Measurements from ENCODE around the gene TBC1D16. TPM values are rescaled to one million over a fixed set of nuclear protein-coding genes. Genes with fewer than 3 reads are reported as not detected.
A peak's percentile ranks its signal among the peaks of the same experiment; 100 is the strongest.
"Not testable (repeated sequence)": the region's sequence is repeated elsewhere in the genome, so short reads cannot be mapped to it uniquely, and the experiment has no call there.

Gene TBC1D16
- total RNA-seq, 1 donor from 2014 or later: 38.4 TPM

DNA sequence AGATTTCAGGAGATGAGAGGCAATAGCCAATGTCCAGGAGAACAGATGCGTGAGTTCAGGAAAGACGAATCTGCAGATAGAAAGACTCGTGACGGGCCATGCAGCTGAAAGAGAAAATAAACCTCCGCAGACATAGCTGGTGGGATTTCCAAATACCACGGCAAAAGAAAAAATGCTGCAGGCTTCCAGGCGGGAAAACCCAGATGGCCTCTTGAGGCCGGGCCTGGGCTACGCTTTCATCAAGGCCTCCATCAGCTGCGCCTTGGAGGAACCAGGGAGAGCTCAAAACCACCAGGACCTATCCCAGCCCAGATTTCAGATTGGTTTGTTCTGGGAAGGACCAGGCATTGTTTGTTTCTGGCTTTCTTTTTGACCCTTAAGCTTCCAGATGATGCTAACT is 17.4 kb upstream of the TBC1D16 start:
- DNase-seq (ENCODE audit: low spot score): peak; percentile 38

GRCh38 chr17:80051681-80052080 is 16.0 kb upstream of the TBC1D16 start:
- DNase-seq (ENCODE audit: low spot score): no peak

DNA sequence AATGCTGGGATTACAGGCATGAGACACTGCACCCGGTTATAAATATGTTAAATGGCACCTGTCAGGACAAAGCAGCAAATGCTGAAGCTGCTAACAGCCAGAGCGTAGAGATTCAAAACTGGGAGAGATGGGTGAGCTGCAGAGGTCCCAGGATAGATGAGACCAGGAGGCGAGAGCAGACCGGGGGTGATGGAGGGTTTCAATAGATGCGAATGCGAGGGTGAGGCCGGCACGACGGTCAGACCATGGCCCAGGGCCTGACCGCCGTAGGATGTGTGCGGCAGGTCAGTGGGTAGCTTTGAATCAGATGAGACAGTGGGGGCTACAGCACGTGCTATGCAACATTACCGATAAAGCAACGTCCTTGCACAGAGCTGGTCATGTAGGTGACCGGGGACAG is 15.0 kb upstream of the TBC1D16 start:
- no peak for DNase-seq (ENCODE audit: low spot score)

DNA sequence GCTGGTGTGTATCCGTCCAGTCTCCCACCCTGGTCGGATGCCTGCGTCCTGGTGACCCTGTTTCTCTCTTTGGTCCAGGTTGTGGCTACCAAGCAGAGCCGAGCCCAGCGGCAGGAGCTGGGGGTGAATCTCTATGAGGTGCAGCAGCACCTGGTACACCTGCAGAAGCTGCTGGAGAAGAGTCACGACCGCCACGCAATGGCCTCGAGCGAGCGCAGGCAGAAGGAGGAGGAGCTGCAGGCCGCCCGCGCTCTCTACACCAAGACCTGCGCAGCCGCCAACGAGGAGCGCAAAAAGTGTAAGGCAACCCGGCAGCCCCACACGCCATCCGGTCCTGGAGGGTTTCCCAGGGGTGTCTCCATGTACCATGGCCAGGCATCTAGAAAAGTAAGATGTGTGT is 14.3 kb upstream of the TBC1D16 start:
- DNase-seq (ENCODE audit: low spot score): no peak

GRCh38 chr17:80047176-80047575 is 11.5 kb upstream of the TBC1D16 start:
- no peak for DNase-seq (ENCODE audit: low spot score)

DNA sequence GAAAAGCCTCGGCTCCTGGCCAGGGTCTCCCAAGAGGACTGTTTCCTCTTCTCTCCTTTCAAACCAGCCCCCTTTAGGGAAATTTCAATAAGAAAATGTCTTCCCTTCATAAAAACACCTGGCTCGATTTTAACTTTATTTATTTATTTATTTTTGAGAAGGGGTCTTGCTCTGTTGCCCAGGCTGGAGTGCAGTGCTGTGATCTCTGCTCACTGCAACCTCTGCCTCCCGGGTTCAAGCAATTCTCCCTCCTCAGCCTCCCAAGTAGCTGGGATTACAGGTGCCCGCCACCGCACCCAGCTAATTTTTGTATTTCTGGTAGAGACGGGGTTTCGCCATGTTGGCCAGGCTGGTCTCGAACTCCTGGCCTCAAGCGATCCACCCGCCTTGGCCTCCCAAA is 11.0 kb upstream of the TBC1D16 start:
- DNase-seq (ENCODE audit: low spot score): not testable (repeated sequence)

- peak; percentile 65 for DNase-seq (ENCODE audit: low spot score)
These were observed 10.0 kb upstream of the TBC1D16 start for GRCh38 chr17:80045703-80046102.

- DNase-seq (ENCODE audit: low spot score): no peak
These were observed 8.3 kb upstream of the TBC1D16 start for GRCh38 chr17:80043963-80044362.

DNA sequence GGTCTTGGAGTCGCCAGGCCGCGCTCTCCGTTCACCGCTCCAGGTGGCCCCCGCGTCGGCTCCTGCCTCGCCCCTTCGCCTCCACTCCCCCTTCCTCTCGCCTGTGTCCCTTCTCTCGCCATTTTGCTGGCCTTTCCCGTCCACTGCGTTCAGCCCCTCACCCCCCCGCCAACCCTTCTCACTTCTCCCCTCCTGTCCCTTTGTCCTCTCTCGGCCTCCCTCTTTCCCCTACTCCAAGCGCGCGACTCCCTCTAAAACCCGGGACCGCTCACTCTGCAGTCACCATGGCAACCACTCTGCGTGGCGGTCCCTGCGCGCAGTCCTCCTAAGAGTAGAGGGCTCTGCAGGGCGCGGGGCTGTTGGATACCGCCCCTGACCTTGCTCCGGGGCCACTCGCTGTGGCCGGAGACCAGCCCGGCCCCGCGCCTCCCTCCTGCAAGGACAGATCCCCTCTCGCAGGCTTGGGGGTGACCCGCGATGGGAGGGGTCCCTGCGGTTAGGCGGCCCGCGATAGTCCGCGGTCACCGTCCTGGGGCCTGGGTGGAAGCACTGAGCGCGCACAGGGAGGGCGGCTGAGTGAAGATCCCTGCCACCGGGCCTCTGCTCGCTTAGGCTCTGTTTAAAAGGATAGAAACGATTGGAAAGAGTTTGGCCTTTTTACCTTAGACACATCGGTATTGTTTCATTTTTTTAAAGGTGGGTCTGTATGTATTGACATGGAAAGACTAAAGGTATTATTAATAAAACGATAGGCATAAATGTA is 1.2 kb upstream of the TBC1D16 start:
- DNase-seq (ENCODE audit: low spot score): no peak

GRCh38 chr17:80035937-80036714 is 454 bp upstream of the TBC1D16 start, which contains the start of gene CCDC40:
Gene CCDC40, plus strand, starts transcription at chr17:80036642. Its CDS starts 21 bp downstream, at chr17:80036663.
- peak; percentile 79 for DNase-seq (ENCODE audit: low spot score)

DNA sequence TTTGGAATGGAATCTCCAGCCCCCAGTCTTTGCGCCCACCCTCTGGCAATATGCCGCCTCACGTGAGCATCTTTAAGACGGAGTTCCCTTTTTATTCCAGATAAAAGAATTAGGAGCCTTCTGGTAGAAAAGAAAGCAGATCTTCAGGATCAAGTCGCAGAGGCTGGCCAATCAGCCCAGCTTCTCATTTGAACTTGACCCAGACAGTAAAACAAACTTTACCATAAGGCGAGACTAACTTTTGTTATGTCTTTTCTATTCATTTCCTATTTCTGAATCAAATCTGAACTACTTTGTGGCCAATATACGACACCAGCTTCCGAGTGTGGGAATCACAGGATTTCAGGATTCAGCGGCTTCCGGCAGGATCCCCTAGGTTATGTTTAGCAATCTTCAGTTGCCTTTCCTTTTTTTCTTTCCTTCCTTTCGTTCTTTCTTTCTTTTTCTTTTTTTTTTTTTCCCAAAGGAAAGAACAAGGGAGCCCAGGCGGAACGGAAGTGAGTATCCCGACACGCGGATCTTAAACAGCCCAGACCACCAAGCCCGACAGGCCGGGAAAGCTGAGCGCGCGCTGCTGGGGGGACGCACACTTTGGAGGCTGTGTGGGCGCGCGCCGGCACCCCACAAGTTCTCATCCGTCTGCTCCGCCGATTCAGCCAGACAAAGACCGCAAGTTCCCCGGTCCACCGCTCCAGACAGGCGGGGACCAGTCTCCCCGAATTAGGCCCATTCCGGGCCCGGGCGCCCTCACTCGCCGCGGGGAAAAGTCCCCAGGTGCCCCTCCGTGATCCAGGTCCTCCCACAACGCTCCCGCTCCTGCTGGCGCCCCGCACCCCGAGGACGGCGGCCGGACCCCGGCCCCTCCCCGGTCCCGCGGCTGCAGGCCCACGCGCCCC is 633 bp downstream of the TBC1D16 start:
- DNase-seq (ENCODE audit: low spot score): no peak

DNA sequence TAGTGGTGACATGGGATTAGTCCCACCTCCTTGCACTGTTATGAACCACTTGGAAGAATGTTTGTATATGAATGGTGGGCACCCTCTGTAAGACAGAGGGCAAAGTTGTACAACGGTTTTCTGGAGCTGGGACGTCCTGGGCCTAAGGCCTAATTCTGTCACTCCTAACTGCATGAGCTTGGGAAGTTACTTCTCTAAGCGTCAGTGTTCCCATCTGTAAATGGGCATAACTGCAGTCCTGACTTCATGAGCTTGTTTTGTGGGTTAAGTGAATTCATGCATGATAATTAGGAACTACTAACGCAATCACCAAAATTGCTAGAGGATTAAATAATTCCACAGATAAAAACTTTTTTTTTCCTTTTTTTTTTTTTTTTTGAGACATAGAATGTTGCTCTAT is 1.8 kb downstream of the TBC1D16 start:
- no peak for DNase-seq (ENCODE audit: low spot score)

GRCh38 chr17:80032614-80033171 is 3.0 kb downstream of the TBC1D16 start:
- no peak for DNase-seq (ENCODE audit: low spot score)

DNA sequence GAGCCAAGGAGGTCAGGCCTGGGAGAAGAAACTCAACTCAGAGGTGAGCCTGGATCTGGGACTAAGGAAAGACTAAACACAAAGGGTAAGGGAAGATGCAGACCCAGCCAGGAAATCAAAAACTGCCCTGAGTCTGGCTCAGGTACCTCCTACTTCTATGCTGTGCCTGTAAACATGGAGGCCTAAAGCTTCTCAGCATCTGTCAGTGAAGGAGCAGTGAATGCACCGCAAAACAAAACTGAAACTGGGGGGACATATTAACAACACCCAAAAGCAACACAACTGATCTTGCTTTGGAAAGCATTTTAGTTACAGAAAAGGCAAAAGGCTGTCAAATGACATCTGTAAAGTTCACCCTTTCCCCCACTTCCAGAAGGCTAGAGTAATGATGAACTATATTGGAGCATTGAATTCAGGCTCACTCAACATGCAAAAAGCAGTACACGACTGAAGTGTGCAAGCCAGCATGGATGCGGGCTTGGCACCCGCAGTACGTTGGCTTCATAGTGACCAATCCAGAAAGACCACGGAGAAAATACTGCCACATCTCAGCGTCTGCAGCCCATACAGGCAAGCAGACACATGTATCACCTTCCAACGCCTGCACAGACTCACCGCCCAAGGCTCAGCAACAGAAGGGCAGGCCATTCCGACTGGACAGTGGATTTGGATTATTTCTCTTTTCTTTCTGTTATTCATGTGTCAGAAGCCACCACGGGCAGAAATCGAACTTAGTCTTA is 3.8 kb downstream of the TBC1D16 start:
- no peak for DNase-seq (ENCODE audit: low spot score)

DNA sequence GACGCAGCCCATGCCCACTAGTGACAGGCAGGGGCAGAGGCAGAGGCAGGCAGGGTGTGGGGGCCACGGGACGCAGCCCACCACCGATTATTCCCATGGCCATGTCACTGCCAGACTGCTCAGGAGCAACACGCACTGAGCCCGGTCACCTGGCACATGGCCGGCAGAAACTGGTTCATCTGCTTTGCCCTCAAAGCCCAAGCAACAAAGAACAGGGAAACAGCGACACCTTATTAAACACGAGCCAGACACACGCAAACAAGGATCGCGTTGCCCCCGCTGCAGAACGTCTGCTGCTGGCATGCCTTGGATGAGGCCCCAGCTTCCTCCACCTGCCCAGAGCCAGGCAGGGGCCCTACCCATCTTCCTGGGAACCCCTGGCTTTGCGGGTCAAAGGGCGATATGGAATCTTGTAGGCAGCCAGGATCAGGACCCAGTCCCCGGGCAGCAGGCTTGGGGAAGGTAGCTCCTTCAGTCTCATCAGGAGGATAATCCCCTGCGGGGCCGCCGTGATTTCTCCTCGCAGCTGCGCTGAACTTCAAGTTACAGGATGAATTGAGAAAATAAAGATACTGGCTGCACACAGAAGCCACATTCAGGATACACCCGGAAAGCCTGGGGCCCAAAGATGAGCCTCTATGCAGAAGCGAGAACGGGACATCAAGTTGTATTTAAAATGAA is 4.8 kb downstream of the TBC1D16 start:
- DNase-seq (ENCODE audit: low spot score): peak; percentile 76

DNA sequence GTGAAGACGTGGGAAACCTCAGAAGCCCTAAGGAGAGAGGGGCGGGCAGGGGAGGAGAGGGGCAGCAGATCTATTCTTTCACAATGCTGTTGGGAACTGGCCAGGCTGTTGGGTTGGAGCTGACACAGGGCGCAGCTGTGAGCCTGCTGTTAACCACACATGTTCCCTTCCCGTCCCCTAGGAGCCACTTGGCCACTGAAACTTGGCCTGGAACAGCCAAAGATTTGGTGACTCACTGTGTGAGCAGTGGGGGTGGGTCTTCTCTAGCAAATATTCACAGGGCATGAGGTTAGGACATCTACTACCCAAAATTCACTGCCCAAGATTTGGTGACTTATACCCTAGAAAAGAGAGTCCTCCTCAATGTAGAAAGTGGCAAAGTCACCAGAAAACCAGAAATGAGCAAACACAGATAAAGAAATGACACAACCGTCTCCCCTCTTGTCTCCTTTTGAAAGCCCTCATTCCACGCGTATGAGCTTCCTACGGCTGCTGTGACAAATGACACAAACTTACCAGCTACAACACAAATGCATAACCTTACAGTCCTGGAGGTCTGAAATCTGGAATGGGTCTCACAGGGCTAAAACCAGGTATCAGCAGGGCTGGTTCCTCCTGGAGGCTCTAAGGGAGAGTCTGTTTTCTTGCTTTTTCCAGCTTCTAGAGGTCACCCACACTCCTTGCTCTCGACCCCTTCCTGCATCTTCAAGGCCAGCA is 6.3 kb downstream of the TBC1D16 start:
- peak; percentile 69 for DNase-seq (ENCODE audit: low spot score)

GRCh38 chr17:80028030-80028429 is 7.6 kb downstream of the TBC1D16 start:
- no peak for DNase-seq (ENCODE audit: low spot score)

GRCh38 chr17:80027043-80027435 is 8.6 kb downstream of the TBC1D16 start:
- DNase-seq (ENCODE audit: low spot score): no peak

DNA sequence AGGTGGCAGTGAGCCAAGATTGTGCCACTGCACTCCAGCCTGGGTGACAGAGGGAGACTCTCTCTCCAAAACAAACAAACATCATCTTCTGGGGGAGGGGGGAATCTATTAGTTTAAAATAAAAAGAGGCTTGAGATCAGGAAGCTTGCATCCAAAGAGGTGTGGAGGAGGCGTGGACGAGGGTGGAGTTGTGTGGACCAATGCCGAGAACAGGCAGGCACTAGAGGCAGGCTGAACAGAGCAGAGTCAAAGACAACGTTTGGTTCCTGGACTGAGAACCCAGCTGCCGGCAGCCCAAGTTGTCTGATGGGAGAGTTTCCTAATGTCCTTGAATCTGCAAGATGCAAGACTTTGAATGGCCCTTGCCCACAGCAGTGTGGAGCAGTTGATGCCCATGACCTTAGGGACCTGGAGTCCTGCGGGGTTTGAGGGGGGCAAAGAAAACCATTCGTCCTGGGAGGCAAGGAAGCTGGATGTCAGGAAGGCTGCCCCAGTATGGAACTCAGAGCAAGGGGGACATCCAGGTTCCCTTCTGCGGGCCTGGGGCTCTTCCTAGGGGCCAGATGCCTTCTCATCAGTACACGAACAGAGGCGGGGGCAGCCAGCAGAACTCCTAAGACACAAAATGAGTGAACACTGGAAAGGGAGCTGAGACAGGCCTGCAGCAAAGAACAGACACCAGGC is 9.2 kb downstream of the TBC1D16 start:
- no peak for DNase-seq (ENCODE audit: low spot score)
